K562 (cell line): ENCODE results near the gene H2BK1. TPM values are rescaled to one million over a fixed set of nuclear protein-coding genes. Genes with fewer than 3 reads are reported as not detected.

Source experiments
- BCLAF1 ChIP-seq, 2 experiments: fragments of 450-650 bp in 1 of 2; IDR thresholded peaks; 2 replicates each; pipeline ENCODE4 v1.6.1; 2011 to 2017; ENCODE audit warnings: low read depth in 2 of 2, antibody characterized with exemption in 1 of 2, borderline replicate concordance in 1 of 2, low read length in 1 of 2, mild to moderate bottlenecking in 1 of 2, mixed read lengths in 1 of 2; ENCODE audit not compliant: control insufficient read depth in 1 of 2
- CAMTA2 ChIP-seq: fragments of 250-450 bp; sonication (Bioruptor Pico); conservative IDR thresholded peaks from 2 replicates; pipeline ENCODE4 v1.5.1; 2022
- FIP1L1 ChIP-seq: fragments of 200-400 bp; formaldehyde crosslinking; IDR thresholded peaks from 2 replicates; pipeline ENCODE4 v1.6.1; 2018; ENCODE audit warnings: mild to moderate bottlenecking, low read depth, low read length; ENCODE audit not compliant: poor library complexity, severe bottlenecking
- GATAD2A ChIP-seq: fragments of 450-650 bp; IDR thresholded peaks from 2 replicates; pipeline ENCODE4 v1.6.1; 2017
- MECOM ChIP-seq: fragments of 250-450 bp; sonication (Bioruptor Pico); IDR thresholded peaks from 2 replicates; pipeline ENCODE4 v1.8.0; 2022; ENCODE audit warnings: inconsistent platforms
- MEIS2 ChIP-seq: fragments of 450-650 bp; IDR thresholded peaks from 2 replicates; pipeline ENCODE4 v1.6.1; 2014; ENCODE audit warnings: mild to moderate bottlenecking; ENCODE audit not compliant: partially characterized antibody
- NFRKB ChIP-seq: fragments of 450-650 bp; IDR thresholded peaks from 2 replicates; pipeline ENCODE4 v1.6.1; 2016; ENCODE audit warnings: low read depth
- PCBP1 ChIP-seq: fragments of 200-400 bp; formaldehyde crosslinking; IDR thresholded peaks from 2 replicates; pipeline ENCODE4 v1.6.1; 2018; ENCODE audit warnings: mild to moderate bottlenecking, low read depth, low read length; ENCODE audit not compliant: poor library complexity, severe bottlenecking
- PCBP2 ChIP-seq: fragments of 200-400 bp; formaldehyde crosslinking; IDR thresholded peaks from 2 replicates; pipeline ENCODE4 v1.6.1; 2018; ENCODE audit warnings: low read length, low read depth, mild to moderate bottlenecking, moderate library complexity; ENCODE audit not compliant: poor library complexity, severe bottlenecking
- PHF21A ChIP-seq: fragments of 450-650 bp; IDR thresholded peaks from 2 replicates; pipeline ENCODE4 v1.6.1; 2017; ENCODE audit warnings: low read depth, borderline replicate concordance
- PRMT5 ChIP-seq: sonication (generic); formaldehyde crosslinking; IDR thresholded peaks from 2 replicates; pipeline ENCODE4 v1.5.0; 2020; ENCODE audit warnings: missing genetic modification reagents
- RBFOX2 ChIP-seq: fragments of 200-400 bp; formaldehyde crosslinking; IDR thresholded peaks from 2 replicates; pipeline ENCODE4 v1.6.1; 2017; ENCODE audit warnings: low read depth, mild to moderate bottlenecking, low read length, moderate library complexity
- RCOR1 ChIP-seq, 2 experiments: IDR thresholded peaks; 2 replicates each; pipeline ENCODE4 v1.6.1; 2012; ENCODE audit warnings: low read depth in 2 of 2, low read length in 2 of 2, borderline replicate concordance in 1 of 2, improper control_type of control experiment in 1 of 2
- RNF2 ChIP-seq: sonication (generic); IDR thresholded peaks from 2 replicates; pipeline ENCODE4 v1.6.1; 2016
- SMAD1 ChIP-seq: fragments of 150-350 bp; IDR thresholded peaks from 2 replicates; pipeline ENCODE4 v1.6.1; 2014; ENCODE audit warnings: low read length, low read depth; ENCODE audit not compliant: partially characterized antibody
- TRIM28 ChIP-seq: fragments of 450-650 bp; IDR thresholded peaks from 2 replicates; pipeline ENCODE4 v1.6.1; 2017
- YBX1 ChIP-seq: fragments of 450-650 bp; IDR thresholded peaks from 2 replicates; pipeline ENCODE4 v1.7.1; 2016; ENCODE audit warnings: mild to moderate bottlenecking
- ZNF263 ChIP-seq: sonication (generic); formaldehyde crosslinking; IDR thresholded peaks from 2 replicates; pipeline ENCODE4 v1.8.0; 2022; ENCODE audit warnings: mild to moderate bottlenecking, missing genetic modification reagents, borderline replicate concordance
- ZNF311 ChIP-seq: fragments of 250-450 bp; sonication (Bioruptor Pico); IDR thresholded peaks from 2 replicates; pipeline ENCODE4 v1.4.0; 2020; ENCODE audit warnings: mild to moderate bottlenecking, moderate library complexity
- ZNF57 ChIP-seq: fragments of 450-650 bp; formaldehyde crosslinking; IDR thresholded peaks from 2 replicates; pipeline ENCODE4 v1.4.0; 2020; ENCODE audit warnings: mild to moderate bottlenecking, moderate library complexity
- ZNF592 ChIP-seq: fragments of 450-650 bp; IDR thresholded peaks from 2 replicates; pipeline ENCODE4 v1.6.1; 2017; ENCODE audit warnings: antibody characterized with exemption, mild to moderate bottlenecking
- polyA plus RNA-seq, 8 experiments: library from polyadenylated mRNA; depleted of rRNA in 4 of 8; stranded (reverse) in 5 of 8; unstranded in 3 of 8; fragments of >200 nt; fragmentation: Nextera tagmentation in 2 of 8; fragmentation: Illumina TruSeq in 1 of 8; extraction: Ambion mirVana in 2 of 8; extraction: Trizol in 1 of 8; gene quantifications; 2 replicates each; pipeline versions ENCODE4 v1.2.1 to v1.2.3, GENCODE V29; 2011 to 2014; ENCODE audit warnings: inconsistent platforms in 1 of 8, missing spikeins in 1 of 8
- total RNA-seq, 7 experiments: library from RNA; depleted of rRNA in 6 of 7; stranded (reverse); fragments of >200 nt in 6 of 7; fragmentation: Illumina TruSeq in 2 of 7; extraction: Trizol in 2 of 7; gene quantifications; 2 replicates each; pipeline versions ENCODE4 v1.2.1 to v1.2.3, GENCODE V29; 2011 to 2021; ENCODE audit warnings: low replicate concordance in 1 of 7

Gene H2BK1
- total and polyA plus RNA-seq, 9 of the 15 experiments (the other 6 are each of a cell fraction or from before 2014, with no cell fraction given): not detected

DNA sequence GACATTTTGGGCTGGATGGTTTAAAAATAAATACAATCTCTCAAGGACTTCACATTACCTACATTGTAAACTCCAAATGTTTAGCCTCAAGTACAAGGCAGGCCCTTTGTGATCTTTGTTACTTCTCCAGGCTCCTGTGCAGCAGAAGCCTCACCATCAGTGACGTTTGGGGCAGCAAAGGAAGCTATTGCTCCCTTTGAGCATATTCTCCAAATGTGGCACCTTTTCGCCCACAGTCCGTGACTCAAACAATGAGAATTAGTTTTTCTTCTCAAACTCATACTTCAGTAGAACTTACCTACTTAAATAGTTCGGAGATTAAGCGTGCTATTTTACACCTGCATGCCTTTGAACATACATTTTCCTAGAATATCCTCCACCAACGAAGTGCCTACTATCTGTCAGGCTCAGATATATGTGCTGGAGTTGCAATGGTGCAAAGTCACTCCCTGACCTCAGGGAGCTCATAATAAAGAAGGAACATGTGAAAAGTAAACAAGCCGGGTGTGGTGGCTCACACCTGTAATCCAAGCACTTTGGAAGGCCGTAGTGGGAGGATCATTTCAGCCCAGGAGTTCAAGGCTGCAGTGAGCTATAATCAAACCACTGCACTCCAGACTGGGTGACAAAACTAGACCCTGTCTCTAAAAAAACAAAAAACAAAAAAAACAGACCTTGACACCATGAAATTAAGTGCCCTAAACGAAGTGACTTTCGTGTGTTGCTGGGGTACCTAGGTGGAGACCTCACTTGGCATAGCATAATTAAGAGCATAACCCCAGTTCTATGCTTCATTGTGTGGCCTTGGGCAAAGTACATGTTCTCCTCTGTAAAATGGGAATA, 18.0 kb upstream of the H2BK1 start (continued):
- TF ChIP-seq BCLAF1 (IDR thresholded peaks at IDR 0.05; ENCODE audit: borderline replicate concordance in 1 of 2, control insufficient read depth in 1 of 2, low read depth in 2 of 2, low read length in 1 of 2) (no peak), PHF21A (no peak), ZNF57 (CRISPR knock-in tag) (no peak), CAMTA2 (no peak), MECOM (CRISPR knock-in tag) (no peak), ZNF311 (CRISPR knock-in tag) (no peak), GATAD2A (no peak), ZNF263 (CRISPR knock-in tag) (no peak), FIP1L1 (no peak), ZNF592 (no peak), RCOR1 (IDR thresholded peaks at IDR 0.05; ENCODE audit: borderline replicate concordance in 1 of 2, low read depth in 2 of 2, low read length in 2 of 2) (peak in 1 of 2 experiments; percentile 64; a peak in 1 of 4 replicates), PRMT5 (no peak), TRIM28 (0 out of 2 replicates have a peak, but pooled peaks have one; percentile 40), RNF2 (no peak), NFRKB (no peak), PCBP2 (no peak), SMAD1 (no peak), RBFOX2 (no peak), MEIS2 (peak; percentile 87), PCBP1 (no peak), YBX1 (no peak)
